Amniotic stem cell (primary cell): ENCODE measurements around the gene BMPR1A.
"Not testable (repeated sequence)": the region's sequence is repeated elsewhere in the genome, so short reads cannot be mapped to it uniquely, and the experiment has no call there.

ENCODE experiments used
- DNase-seq: peaks from one replicate; lab custom pipeline; 2025; lab: John Stamatoyannopoulos, UW

Gene BMPR1A

GRCh38 chr10:86941991-86942421 is 185.6 kb downstream of the BMPR1A start:
- no peak for DNase-seq

- no peak for DNase-seq
Measured at GRCh38 chr10:86942441-86943315, 186.3 kb downstream of the BMPR1A start.

GRCh38 chr10:86943316-86944030 is 187.1 kb downstream of the BMPR1A start:
- no peak for DNase-seq

GRCh38 chr10:86944031-86944419 is 187.6 kb downstream of the BMPR1A start:
- DNase-seq, result no peak

- DNase-seq, result no peak
Measured at GRCh38 chr10:86944471-86944870, 188.1 kb downstream of the BMPR1A start.

- DNase-seq, result no peak
Measured at GRCh38 chr10:86944907-86945306, 188.5 kb downstream of the BMPR1A start.

- no peak for DNase-seq
Measured at GRCh38 chr10:86945361-86946212, 189.2 kb downstream of the BMPR1A start.

GRCh38 chr10:86946213-86947155 is 190.1 kb downstream of the BMPR1A start:
- no peak for DNase-seq

- DNase-seq, result not testable (repeated sequence)
Measured at GRCh38 chr10:86947806-86948205, 191.4 kb downstream of the BMPR1A start.

- no peak for DNase-seq
Measured at GRCh38 chr10:86950349-86950748, 193.9 kb downstream of the BMPR1A start.

GRCh38 chr10:86951184-86951761 is 194.9 kb downstream of the BMPR1A start:
- DNase-seq, result no peak

GRCh38 chr10:86952106-86952505 is 195.7 kb downstream of the BMPR1A start:
- DNase-seq, result no peak

GRCh38 chr10:86952697-86953096 is 196.3 kb downstream of the BMPR1A start:
- DNase-seq, result not testable (repeated sequence)

GRCh38 chr10:86953747-86954680 is 197.6 kb downstream of the BMPR1A start:
- no peak for DNase-seq

- no peak for DNase-seq
Measured at GRCh38 chr10:86954681-86955500, 198.5 kb downstream of the BMPR1A start.

GRCh38 chr10:86955501-86956194 is 199.2 kb downstream of the BMPR1A start:
- no peak for DNase-seq

- no peak for DNase-seq
Measured at GRCh38 chr10:86956195-86956847, 199.9 kb downstream of the BMPR1A start.
